NCI-H146 treated with DMSO at 0.1 percent for 48 hours (cell line): ENCODE measurements around the gene DCLK1.
"Not testable (repeated sequence)": the region's sequence is repeated elsewhere in the genome, so short reads cannot be mapped to it uniquely, and the experiment has no call there.

Experiments used
- DNase-seq: peaks from one replicate; lab custom pipeline; 2025; ENCODE audit not compliant: unreplicated experiment; lab: John Stamatoyannopoulos, UW

The DCLK1 gene

DNA sequence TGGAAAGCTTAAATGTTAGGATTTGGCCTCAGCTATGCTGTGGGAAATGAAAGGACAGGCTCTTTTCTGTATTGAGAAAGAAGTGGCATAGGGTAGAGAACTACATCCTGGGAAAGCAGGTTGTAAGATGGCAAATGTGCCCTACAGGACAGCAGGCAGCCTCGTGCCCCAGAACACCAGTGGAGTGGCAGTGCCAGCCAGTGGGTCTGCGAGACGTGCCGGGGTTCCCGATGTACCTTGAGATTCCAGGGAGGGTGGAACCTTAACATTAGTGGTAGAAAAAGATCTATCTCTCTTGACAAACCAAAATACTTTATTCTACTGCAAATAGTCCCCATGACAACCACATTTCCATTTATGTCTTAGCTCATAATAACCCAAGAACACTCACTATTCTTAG lies 42.7 kb downstream of the DCLK1 start:
- no peak for DNase-seq

GRCh38 chr13:36088001-36088400 lies 43.2 kb downstream of the DCLK1 start:
- DNase-seq, result peak; percentile 27

GRCh38 chr13:36086117-36086516 lies 45.1 kb downstream of the DCLK1 start:
- peak; percentile 89 for DNase-seq

DNA sequence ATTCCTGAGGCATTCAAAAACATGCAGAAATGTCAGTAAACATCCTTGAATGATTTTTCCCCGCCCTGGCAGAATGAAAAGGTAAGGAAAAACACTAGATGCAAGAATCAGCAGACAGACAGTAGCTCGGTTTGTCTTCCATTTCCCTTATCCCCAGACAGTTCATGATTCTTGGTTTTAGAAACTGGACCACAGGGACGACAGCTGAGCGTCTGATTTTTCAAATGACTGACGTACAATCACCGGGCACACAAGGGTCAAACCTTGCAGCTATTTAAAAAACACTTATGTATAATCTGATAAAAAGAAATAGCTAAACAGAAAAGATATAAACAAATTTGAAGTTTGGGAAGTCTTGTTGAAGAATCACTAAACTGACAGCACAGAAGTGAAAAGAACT lies 47.1 kb downstream of the DCLK1 start:
- no peak for DNase-seq

GRCh38 chr13:36082806-36083205 lies 48.4 kb downstream of the DCLK1 start:
- DNase-seq, result no peak

- no peak for DNase-seq
Observed at GRCh38 chr13:36082396-36082795, 48.8 kb downstream of the DCLK1 start.

DNA sequence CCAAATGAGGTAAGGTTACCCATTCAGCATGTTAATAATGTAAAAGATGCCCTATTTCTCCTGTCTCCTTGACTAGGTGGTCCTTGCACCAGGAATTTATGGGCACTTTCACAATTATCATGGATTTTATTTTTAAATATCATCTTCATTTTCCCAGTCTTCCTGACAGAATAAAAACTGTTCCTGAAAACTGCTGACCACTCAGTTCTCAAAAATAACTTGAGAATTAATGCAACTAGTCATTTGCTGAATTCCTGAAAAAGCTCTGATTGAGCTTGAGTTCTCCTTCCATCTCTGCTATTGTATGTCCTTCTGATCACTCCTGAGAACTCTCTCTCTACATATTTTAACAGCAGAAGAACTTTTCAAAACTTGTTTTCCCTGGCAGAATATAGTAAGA lies 55.0 kb downstream of the DCLK1 start:
- DNase-seq, result no peak

- DNase-seq, result no peak
Observed at GRCh38 chr13:36074659-36075058, 56.5 kb downstream of the DCLK1 start.

GRCh38 chr13:36072152-36072935 lies 58.8 kb downstream of the DCLK1 start:
- no peak for DNase-seq

- DNase-seq, result not testable (repeated sequence)
Observed at GRCh38 chr13:36070504-36071192, 60.5 kb downstream of the DCLK1 start.

- DNase-seq, result no peak
Observed at GRCh38 chr13:36069881-36070366, 61.3 kb downstream of the DCLK1 start.

- DNase-seq, result no peak
Observed at GRCh38 chr13:36068991-36069390, 62.2 kb downstream of the DCLK1 start.

DNA sequence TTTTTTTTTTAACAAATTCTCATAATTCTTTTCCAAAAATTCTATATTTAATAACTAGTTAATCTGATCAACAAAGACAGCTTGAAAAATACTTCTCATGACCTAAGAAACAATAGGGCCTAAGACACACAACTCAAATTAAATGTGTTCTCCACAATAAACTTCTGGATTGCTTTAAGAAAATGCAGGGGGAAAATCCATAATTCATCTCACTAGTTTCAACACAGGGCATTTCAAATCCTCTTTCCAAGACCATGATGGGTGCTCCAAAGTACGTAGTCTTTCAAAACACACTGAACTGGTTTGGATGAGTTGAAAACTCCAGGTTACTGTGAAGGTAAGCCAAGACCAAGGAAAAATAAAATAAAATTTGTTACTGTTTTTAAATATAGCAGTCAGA lies 62.6 kb downstream of the DCLK1 start:
- DNase-seq, result no peak

GRCh38 chr13:36067746-36068381 lies 63.3 kb downstream of the DCLK1 start:
- DNase-seq, result no peak

DNA sequence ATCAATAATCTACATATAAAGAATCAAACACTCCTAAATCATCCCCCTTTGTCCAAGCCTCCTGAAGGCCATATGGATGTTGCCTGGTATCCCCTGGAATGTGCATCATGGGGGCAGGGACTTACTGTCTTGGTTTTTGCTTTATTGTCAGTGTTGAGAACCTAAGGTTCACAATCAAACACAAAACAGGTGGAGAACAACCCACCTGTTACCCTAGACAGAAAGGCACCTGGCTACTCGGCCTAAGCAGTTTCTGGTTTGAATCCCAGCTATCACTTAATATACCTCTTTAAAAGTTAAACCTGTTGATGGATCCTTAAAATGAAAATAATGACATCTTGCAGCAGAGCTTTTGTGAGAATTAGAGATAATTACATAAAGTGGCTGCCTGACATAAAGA lies 68.9 kb downstream of the DCLK1 start:
- no peak for DNase-seq

DNA sequence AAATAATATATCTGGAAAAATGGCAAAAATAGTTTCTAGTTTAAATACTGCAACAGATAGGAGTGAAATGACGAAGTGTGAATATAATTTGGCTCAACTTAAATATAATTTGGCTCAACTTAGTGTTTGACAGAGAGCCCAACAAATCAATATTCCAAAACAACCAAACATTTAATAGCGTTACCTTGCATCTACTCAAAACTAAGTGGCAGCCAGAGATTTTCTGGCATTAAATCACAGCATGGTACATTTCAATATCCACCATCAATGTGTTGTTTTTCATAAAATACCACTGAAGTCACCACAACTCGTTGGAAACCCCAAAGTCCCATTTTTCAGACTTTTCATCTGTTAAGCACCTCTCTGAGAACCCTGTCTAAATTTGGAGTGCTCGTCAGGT lies 69.6 kb downstream of the DCLK1 start:
- no peak for DNase-seq

GRCh38 chr13:36061054-36061453 lies 70.1 kb downstream of the DCLK1 start:
- no peak for DNase-seq

GRCh38 chr13:36059321-36059720 lies 71.9 kb downstream of the DCLK1 start:
- no peak for DNase-seq

DNA sequence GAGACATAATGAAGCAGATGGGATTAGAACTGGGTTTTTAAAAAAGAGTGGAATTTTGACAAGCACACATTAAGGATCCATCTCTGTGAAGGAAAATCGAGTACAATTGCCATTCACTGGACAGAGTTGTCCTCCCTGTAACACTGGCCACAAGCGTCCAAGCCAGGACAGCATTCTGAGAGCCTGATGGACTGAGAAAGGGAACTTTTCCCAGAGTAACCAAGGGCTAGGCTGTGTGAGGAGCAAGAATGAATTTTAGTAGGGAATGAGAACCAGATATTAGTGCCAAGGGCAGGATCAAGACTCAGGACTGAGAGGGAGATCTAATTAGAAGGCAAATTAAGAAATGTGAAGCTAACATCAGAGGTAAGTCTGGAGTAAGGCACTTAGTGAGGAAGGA lies 73.1 kb downstream of the DCLK1 start:
- no peak for DNase-seq

DNA sequence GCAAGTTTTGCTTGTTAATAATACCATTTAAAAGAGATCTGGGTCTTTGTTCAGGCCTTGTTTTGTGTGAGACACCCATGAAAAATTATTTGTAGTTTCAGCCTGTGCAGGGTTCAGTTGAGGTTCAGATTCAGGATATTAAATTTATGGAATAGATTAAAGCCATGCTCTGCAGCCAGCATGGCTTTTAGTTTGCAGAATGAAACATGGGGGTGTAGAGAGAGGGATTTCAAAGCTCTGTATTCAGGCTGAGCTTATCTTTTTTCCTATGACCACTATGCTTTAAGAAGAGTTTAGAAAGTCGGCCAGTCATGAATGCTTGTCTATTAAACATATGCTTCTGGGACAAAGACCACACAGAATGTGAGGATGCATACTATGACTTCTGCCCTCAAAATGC lies 73.6 kb downstream of the DCLK1 start:
- DNase-seq, result no peak

DNA sequence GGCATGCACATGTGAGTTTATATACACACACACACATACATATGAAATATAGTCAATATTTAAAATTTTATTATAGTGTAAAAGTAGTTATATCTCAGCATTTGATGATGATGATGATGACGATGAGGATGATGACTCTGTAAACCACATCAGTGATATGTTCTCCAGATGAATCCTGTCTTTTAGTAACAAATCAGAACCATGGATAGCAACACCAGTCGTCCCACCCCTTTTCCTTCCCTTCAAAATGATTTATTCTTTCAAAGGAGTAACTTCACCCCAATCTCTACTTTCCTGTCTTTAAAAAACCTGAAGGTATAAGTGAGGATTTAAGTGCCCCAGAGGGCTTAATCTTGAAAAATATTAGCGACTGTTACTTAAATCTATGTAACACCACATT lies 74.1 kb downstream of the DCLK1 start:
- no peak for DNase-seq

DNA sequence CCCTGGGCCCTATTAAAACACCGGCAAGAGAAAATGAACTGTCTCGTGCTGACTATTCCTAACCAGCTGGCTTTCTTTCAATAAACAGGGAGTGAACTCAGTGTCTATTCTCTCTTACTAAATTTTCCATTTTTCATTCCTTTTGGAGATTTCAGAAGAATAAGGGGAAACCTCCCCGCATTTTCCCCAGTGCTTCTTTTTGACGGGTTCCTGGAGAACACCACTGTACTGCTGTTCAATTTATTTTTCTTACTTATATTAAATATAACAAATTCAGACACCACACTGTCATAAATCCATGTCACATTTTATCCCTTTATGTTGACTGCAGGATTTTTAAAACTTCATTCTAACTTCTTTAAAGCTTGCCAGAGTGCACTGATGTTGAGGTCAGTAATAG lies 75.8 kb downstream of the DCLK1 start:
- no peak for DNase-seq
